DMS 273 (cell line): ENCODE results near the gene SST.

Experiments
- DNase-seq: peaks from one replicate; lab custom pipeline; 2025; ENCODE audit not compliant: unreplicated experiment; lab: John Stamatoyannopoulos, UW

The SST gene

GRCh38 chr3:187636528-187636927 lies 33.7 kb downstream of the SST start:
- no peak for DNase-seq

- DNase-seq: no peak
Measured at GRCh38 chr3:187630404-187630803, 39.8 kb downstream of the SST start.

GRCh38 chr3:187629711-187630110 lies 40.5 kb downstream of the SST start:
- no peak for DNase-seq

- no peak for DNase-seq
Measured at GRCh38 chr3:187628169-187628568, 42.0 kb downstream of the SST start.

GRCh38 chr3:187626581-187626980 lies 43.6 kb downstream of the SST start:
- DNase-seq: no peak

- DNase-seq: no peak
Measured at GRCh38 chr3:187624588-187624987, 45.6 kb downstream of the SST start.

- no peak for DNase-seq
Measured at GRCh38 chr3:187623285-187623814, 46.8 kb downstream of the SST start.

- no peak for DNase-seq
Measured at GRCh38 chr3:187621881-187622280, 48.3 kb downstream of the SST start.

- DNase-seq: no peak
Measured at GRCh38 chr3:187619461-187619860, 50.7 kb downstream of the SST start.
